HepG2 (cell line): ENCODE measurements around the gene RETREG2. TPM values are rescaled to one million over a fixed set of nuclear protein-coding genes. Genes with fewer than 3 reads are reported as not detected.
A peak's percentile ranks its signal among the peaks of the same experiment; 100 is the strongest.

Source experiments
- ADNP ChIP-seq: sonication (generic); formaldehyde crosslinking; IDR thresholded peaks from 2 replicates; pipeline ENCODE4 v1.4.0; 2020; ENCODE audit warnings: missing genetic modification reagents
- ATF4 ChIP-seq, 2 experiments: fragments of 450-650 bp in 1 of 2; sonication (generic) in 1 of 2; formaldehyde crosslinking; IDR thresholded peaks; 2 replicates each; pipeline versions ENCODE4 v1.5.0 to v1.8.0; 2020 to 2022; ENCODE audit warnings: mild to moderate bottlenecking in 1 of 2, missing genetic modification reagents in 1 of 2
- CEBPG ChIP-seq: IDR thresholded peaks from 2 replicates; pipeline ENCODE4 v1.6.1; 2016
- DMTF1 ChIP-seq: sonication (generic); formaldehyde crosslinking; IDR thresholded peaks from 2 replicates; pipeline ENCODE4 v1.4.0; 2020; ENCODE audit warnings: mild to moderate bottlenecking, missing genetic modification reagents
- GATAD1 ChIP-seq: IDR thresholded peaks from 2 replicates; pipeline ENCODE4 v1.6.1; 2016; ENCODE audit warnings: missing genetic modification reagents, missing compliant biosample characterization
- KDM4B ChIP-seq: sonication (generic); formaldehyde crosslinking; IDR thresholded peaks from 2 replicates; pipeline ENCODE4 v1.4.0; 2020; ENCODE audit warnings: missing genetic modification reagents
- MYNN ChIP-seq: sonication (generic); formaldehyde crosslinking; IDR thresholded peaks from 2 replicates; pipeline ENCODE4 v1.4.0; 2020; ENCODE audit warnings: mild to moderate bottlenecking, low read depth, missing genetic modification reagents
- PBX2 ChIP-seq: IDR thresholded peaks from 2 replicates; pipeline ENCODE4 v1.6.1; 2016; ENCODE audit warnings: control low read depth
- RFX1 ChIP-seq: fragments of 450-650 bp; IDR thresholded peaks from 2 replicates; pipeline ENCODE4 v1.6.1; 2017
- TAF15 ChIP-seq: fragments of 200-400 bp; formaldehyde crosslinking; IDR thresholded peaks from one replicate; pipeline ENCODE4 v1.6.1; 2018; ENCODE audit warnings: mild to moderate bottlenecking, low read depth, low read length; ENCODE audit not compliant: poor library complexity, severe bottlenecking
- TMF1 ChIP-seq: sonication (generic); formaldehyde crosslinking; IDR thresholded peaks from 2 replicates; pipeline ENCODE4 v1.8.1; 2022; ENCODE audit warnings: low read depth, missing genetic modification reagents
- TRIM22 ChIP-seq: fragments of 450-650 bp; IDR thresholded peaks from 2 replicates; pipeline ENCODE4 v1.6.1; 2017
- U2AF1 ChIP-seq: fragments of 200-400 bp; formaldehyde crosslinking; optimal IDR thresholded peaks from 2 replicates; pipeline ENCODE3; 2017; ENCODE audit warnings: mild to moderate bottlenecking, low read depth, low read length
- ZNF263 ChIP-seq: sonication (generic); formaldehyde crosslinking; IDR thresholded peaks from 2 replicates; pipeline ENCODE4 v1.4.0; 2020; ENCODE audit warnings: missing genetic modification reagents
- ZNF276 ChIP-seq: sonication (generic); formaldehyde crosslinking; IDR thresholded peaks from 2 replicates; pipeline ENCODE4 v1.4.0; 2020; ENCODE audit warnings: mild to moderate bottlenecking, low read depth, missing genetic modification reagents
- ZNF382 ChIP-seq: sonication (generic); formaldehyde crosslinking; IDR thresholded peaks from 2 replicates; pipeline ENCODE4 v1.5.0; 2020; ENCODE audit warnings: missing genetic modification reagents, mild to moderate bottlenecking, borderline replicate concordance
- ZNF552 ChIP-seq: sonication (generic); formaldehyde crosslinking; IDR thresholded peaks from 2 replicates; pipeline ENCODE4 v1.9.0; 2022; ENCODE audit warnings: missing genetic modification reagents, mild to moderate bottlenecking, borderline replicate concordance
- ZNF569 ChIP-seq: sonication (generic); formaldehyde crosslinking; IDR thresholded peaks from 2 replicates; pipeline ENCODE4 v1.5.0; 2020; ENCODE audit warnings: mild to moderate bottlenecking, missing genetic modification reagents, moderate library complexity, borderline replicate concordance
- ZNF644 ChIP-seq: IDR thresholded peaks from 2 replicates; pipeline ENCODE4 v1.6.1; 2016; ENCODE audit warnings: low read depth
- ZNF841 ChIP-seq: sonication (generic); formaldehyde crosslinking; IDR thresholded peaks from 2 replicates; pipeline ENCODE4 v1.8.1; 2023; ENCODE audit warnings: missing genetic modification reagents, borderline replicate concordance
- polyA plus RNA-seq, 8 experiments: library from polyadenylated mRNA; depleted of rRNA in 3 of 8; stranded (reverse) in 7 of 8; unstranded in 1 of 8; fragments of >200 nt; fragmentation: Illumina TruSeq in 4 of 8; extraction: Trizol in 4 of 8; gene quantifications; 2 replicates each; pipeline versions ENCODE4 v1.2.1 to v1.2.3, GENCODE V29; 2011 to 2016; ENCODE audit warnings: low read depth in 4 of 8, missing spikeins in 1 of 8, mixed read lengths in 1 of 8; ENCODE audit not compliant: insufficient read depth in 1 of 8
- total RNA-seq, 5 experiments: library from RNA; depleted of rRNA; stranded (reverse); fragments of >200 nt; fragmentation: Illumina TruSeq; extraction: Trizol; gene quantifications; 2 replicates each; pipeline ENCODE4 v1.2.3, GENCODE V29; 2016; ENCODE audit warnings: low read depth in 1 of 5
- TF ChIP-seq, protein P1 (sequence below): sonication (generic); formaldehyde crosslinking; IDR thresholded peaks from 2 replicates; pipeline ENCODE4 v1.5.0; 2020; ENCODE audit warnings: missing genetic modification reagents

The RETREG2 gene
- total and polyA plus RNA-seq, 2 of the 13 experiments (the other 11 are each of a cell fraction or from before 2014, with no cell fraction given), result 86.0 to 134 TPM

- TF ChIP-seq ATF4 (CRISPR knock-in tag; IDR thresholded peaks at IDR 0.05) (peak in 1 of 2 experiments; percentile 83; a peak in 2 of 4 replicates), ZNF263 (CRISPR knock-in tag) (peak; percentile 81), ZNF569 (CRISPR knock-in tag) (peak; percentile 95), RFX1 (no peak), ZNF552 (peak; percentile 89; the same call in 1 of the 2 replicates), ZNF644 (peak; percentile 41; the same call in 1 of the 2 replicates), KDM4B (CRISPR knock-in tag) (0 out of 2 replicates have a peak, but pooled peaks have one; percentile 21), TAF15 (peak; percentile 49), GATAD1 (peak; percentile 90), DMTF1 (peak; percentile 88), CEBPG (CRISPR knock-in tag) (peak; percentile 77), TRIM22 (no peak), MYNN (CRISPR knock-in tag) (no peak), ZNF841 (CRISPR knock-in tag) (no peak), TMF1 (peak; percentile 59), ADNP (CRISPR knock-in tag) (no peak), ZNF382 (CRISPR knock-in tag) (no peak), ZNF276 (CRISPR knock-in tag) (0 out of 2 replicates have a peak, but pooled peaks have one; percentile 60), U2AF1 (no peak), PBX2 (CRISPR knock-in tag) (no peak)
- TF ChIP-seq, protein P1, sequence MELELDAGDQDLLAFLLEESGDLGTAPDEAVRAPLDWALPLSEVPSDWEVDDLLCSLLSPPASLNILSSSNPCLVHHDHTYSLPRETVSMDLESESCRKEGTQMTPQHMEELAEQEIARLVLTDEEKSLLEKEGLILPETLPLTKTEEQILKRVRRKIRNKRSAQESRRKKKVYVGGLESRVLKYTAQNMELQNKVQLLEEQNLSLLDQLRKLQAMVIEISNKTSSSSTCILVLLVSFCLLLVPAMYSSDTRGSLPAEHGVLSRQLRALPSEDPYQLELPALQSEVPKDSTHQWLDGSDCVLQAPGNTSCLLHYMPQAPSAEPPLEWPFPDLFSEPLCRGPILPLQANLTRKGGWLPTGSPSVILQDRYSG (CRISPR knock-in tag), result 0 out of 2 replicates have a peak, but pooled peaks have one; percentile 58
Measured at GRCh38 chr2:219177552-219178376, at the start of gene RETREG2 (continued).
